IgD-negative memory B cell (primary cell): ENCODE data around the gene MYADML2. TPM values are rescaled to one million over a fixed set of nuclear protein-coding genes. Genes with fewer than 3 reads are reported as not detected.
A peak's percentile ranks its signal among the peaks of the same experiment; 100 is the strongest.

Experiments
- H3K27ac Mint-ChIP-seq, 3 donors: one replicate each; pipeline ENCODE4 v1.8.0; 2020 to 2022; ENCODE audit warnings: mild to moderate bottlenecking in 3 of 3, mixed read lengths in 3 of 3, moderate library complexity in 1 of 3
- H3K27me3 Mint-ChIP-seq: one replicate; pipeline ENCODE4 v1.8.0; 2021; ENCODE audit warnings: mixed read lengths
- H3K36me3 Mint-ChIP-seq: one replicate; pipeline ENCODE4 v1.8.0; 2020; ENCODE audit warnings: mild to moderate bottlenecking, mixed read lengths
- H3K4me1 Mint-ChIP-seq, 3 donors: one replicate each; pipeline ENCODE4 v1.8.0; 2020 to 2022; ENCODE audit warnings: mixed read lengths in 3 of 3, mild to moderate bottlenecking in 1 of 3
- H3K4me3 Mint-ChIP-seq, 4 donors: one replicate each; pipeline ENCODE4 v1.8.0; 2020 to 2022; ENCODE audit warnings: mild to moderate bottlenecking in 4 of 4, mixed read lengths in 4 of 4, moderate library complexity in 3 of 4
- H3K9me3 Mint-ChIP-seq, 3 donors: one replicate each; pipeline ENCODE4 v1.8.0; 2020 to 2021; ENCODE audit warnings: mixed read lengths in 3 of 3, mild to moderate bottlenecking in 1 of 3
- polyA plus RNA-seq: library from polyadenylated mRNA; unstranded; fragments of 300-500 nt; fragmentation: Illumina TruSeq; gene quantifications from one replicate; pipeline ENCODE4 v1.2.3, GENCODE V29; 2021

Gene MYADML2
- not detected for polyA plus RNA-seq

DNA sequence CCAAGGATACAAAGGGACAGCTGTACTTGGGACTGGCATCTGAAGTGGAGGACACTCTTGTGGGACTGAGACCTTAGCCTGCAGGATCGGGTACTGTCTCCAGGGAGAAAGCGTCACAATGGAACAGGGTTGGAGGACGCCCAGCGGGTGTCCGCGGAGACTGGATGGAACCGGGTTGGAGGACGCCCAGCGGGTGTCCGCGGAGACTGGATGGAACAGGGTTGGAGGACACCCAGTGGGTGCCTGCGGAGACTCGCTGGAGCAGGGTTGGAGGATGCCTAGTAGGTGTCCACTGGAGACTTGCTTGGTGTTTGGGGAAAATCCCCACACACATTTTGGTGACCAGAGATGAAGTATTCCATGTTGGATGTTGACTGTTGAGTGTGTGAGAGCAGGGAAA lies at the start of gene MYADML2:
TSS of gene MYADML2 (minus strand) at position 45 of the 400 bp plus-strand sequence. CDS start 5,492 bp downstream, outside the sequence.
- Mint-ChIP-seq H3K27me3 (peaks cover 11% of the 10 kb centered on the region), H3K36me3 (no peaks in the 10 kb centered on the region), H3K9me3 (no peaks in the 10 kb centered on the region), H3K4me1 (no peaks in the 10 kb centered on the region), H3K4me3 (no peak within 1 kb of the TSS), H3K27ac (no peak within 1 kb of the TSS)

DNA sequence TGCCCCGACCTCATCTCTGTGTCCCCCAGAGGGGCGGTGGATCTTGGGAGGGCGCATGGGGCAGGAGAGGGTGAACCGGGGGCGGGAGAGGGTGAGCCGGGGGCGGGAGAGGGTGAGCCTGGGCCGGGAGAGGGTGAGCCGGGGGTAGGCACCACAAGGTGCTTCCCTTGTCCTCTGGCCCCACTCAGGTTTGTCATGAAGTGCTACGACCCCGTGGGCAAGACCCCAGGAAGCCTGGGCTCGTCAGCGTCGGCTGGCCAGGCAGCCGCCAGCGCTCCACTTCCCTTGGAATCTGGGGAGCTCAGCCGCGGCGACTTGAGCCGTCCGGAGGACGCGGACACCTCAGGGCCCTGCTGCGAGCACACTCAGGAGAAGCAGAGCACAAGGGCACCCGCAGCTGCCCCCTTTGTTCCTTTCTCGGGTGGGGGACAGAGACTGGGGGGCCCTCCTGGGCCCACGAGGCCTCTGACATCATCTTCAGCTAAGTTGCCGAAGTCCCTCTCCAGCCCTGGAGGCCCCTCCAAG lies 49.3 kb upstream of the MYADML2 start:
- H3K36me3 Mint-ChIP-seq, result no peaks in the 10 kb centered on the region
- peaks cover 0 to under 1% (median 0%) of the 10 kb centered on the region in 3 donors for H3K4me1 Mint-ChIP-seq
- no peaks in the 10 kb centered on the region for H3K9me3 Mint-ChIP-seq
- no peak overlapping the region for H3K27ac Mint-ChIP-seq
- H3K27me3 Mint-ChIP-seq, result no peaks in the 10 kb centered on the region
- no peak overlapping the region for H3K4me3 Mint-ChIP-seq

GRCh38 chr17:81995463-81996231 lies 48.6 kb upstream of the MYADML2 start:
- Mint-ChIP-seq H3K27ac (no peak overlapping the region), H3K36me3 (no peaks in the 10 kb centered on the region), H3K4me1 (peaks cover 0 to 3% (median 0%) of the 10 kb centered on the region in 3 donors)

DNA sequence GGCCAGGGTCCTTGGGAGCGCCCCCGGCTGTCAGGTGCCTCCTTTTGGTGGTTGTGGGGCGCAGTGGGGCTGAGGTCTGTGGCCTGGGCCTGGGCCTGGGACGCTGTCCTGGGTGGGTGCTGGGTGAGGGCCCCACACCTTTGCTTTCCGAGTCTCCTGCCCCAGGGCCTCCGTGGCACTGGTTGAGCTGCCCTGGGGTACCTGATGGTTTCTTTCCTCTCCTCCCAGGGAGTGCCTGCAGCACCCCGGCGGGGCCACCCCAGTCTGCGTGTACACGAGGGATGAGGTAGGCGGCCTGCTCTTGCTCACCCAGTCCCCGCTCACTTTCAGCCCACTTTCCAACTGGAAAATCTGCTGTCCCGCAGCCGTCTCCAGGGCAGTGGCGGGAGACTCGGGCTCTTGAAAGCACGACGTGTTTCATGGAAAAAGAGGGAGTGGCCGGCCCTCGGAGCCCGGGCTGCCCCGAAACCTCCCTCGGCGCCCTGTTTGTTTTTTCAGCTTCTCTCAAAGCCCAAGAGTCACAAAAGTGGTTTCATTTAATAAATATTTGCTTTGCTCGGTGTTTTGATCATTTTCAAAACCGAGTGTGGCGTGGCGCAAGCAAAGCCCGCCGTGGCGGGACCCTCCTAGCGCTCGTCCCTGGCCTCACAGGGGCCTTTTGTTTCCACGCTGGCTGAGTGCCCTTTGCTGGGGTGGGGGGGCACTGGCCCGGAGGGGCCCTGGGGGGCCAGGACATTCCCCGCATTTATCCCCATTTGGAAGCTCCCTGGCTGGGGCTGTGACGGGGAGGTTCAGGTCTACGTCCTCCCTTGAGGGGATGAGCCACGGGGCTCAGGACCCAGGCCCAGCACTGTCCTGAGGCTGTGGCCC lies 47.8 kb upstream of the MYADML2 start:
- Mint-ChIP-seq H3K27ac (no peak overlapping the region), H3K4me1 (peaks cover 0 to 3% (median 0%) of the 10 kb centered on the region in 3 donors), H3K4me3 (no peak overlapping the region), H3K9me3 (no peaks in the 10 kb centered on the region), H3K36me3 (no peaks in the 10 kb centered on the region), H3K27me3 (no peaks in the 10 kb centered on the region)

More at GRCh38 chr17:81995463-81996231, 48.6 kb upstream of the MYADML2 start:
- Mint-ChIP-seq H3K9me3 (no peaks in the 10 kb centered on the region), H3K27me3 (no peaks in the 10 kb centered on the region), H3K4me3 (no peak overlapping the region)

DNA sequence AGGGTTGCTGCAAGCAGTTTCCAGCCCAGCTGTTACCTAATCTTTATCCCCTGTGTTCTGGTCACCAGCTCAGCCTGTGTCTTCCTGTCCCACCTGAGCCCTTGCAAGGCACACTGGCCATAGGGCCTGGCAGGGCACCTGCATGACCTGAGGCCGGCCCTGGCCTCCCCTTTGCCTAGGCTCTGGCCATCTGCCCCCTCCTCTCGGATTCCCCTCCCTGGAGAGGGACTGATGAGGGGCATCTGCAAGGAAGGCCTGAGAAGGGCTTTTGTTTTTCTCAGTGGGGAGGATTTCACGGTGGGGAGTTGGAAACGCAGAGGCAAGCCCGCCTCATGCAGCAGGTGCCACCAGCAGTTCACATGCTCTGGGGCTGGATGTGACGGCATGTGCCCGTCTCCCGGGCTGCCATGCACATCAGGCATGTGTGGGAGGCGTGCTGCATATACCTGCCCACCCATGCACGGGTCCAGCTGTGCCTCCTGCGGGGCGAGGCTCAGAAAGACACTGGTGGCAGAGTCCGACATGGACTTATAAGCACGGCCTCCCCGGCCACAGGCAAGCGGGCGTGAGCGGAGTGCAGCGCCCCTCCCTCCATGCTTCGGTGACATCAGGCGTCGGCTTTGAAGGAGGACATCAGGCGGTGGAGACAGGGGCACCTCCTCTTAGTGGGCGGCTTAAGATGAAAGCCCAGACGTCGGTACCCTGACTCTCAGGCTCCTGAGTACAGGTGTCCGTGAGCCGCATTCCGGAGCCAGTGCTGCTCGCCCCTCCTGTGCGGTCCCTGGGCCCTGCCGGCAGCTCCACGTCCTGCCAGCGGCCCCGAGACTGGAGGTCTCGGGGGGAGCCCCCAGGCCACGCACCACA lies 46.9 kb upstream of the MYADML2 start:
- Mint-ChIP-seq H3K9me3 (no peaks in the 10 kb centered on the region), H3K36me3 (no peaks in the 10 kb centered on the region), H3K27ac (no peak overlapping the region), H3K27me3 (no peaks in the 10 kb centered on the region), H3K4me3 (no peak overlapping the region), H3K4me1 (peaks cover 0 to 6% (median 0%) of the 10 kb centered on the region in 3 donors)

DNA sequence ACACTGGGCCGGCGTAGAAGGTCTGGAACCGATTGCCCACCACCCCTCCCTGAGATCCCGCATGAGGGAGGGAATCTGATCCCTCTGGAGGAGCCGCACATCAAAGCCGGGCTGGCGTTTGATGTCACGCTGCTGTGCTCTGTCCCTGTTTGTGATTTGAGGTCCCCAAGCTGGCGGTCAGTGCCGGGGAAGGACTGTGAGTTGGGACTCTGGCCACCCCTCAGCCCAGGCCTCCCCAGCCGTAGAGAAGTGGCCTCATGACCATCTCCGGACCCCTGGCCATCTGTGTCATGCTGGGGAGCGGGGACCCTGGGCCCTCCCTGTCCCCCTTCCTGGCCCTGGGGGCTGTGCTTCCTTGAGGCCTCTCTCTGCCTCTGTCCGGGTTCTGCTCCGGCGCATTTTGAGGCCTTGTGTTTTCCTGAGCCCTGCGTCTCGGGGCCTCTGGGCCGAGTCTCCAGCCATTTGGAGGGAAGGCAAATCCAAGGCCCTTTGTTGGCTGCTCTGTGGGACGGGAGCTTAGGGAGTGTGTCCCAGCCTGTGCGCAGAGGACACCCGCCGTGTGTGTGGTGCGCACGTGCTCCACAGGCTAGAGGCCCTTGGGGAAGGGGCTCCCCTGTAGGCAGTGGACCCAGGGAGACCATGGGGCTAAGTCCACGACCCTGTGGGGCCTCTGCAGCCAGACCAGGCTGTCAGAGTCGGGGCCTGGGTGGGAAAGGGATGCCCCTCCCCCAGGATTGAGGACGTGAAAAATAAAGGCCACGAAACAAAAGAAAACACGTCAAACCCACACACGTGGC lies 45.5 kb upstream of the MYADML2 start:
- H3K4me1 Mint-ChIP-seq, result peaks cover 0 to 7% (median 0%) of the 10 kb centered on the region in 3 donors

GRCh38 chr17:81991684-81992305 lies 44.8 kb upstream of the MYADML2 start:
- H3K27me3 Mint-ChIP-seq, result no peaks in the 10 kb centered on the region
- H3K36me3 Mint-ChIP-seq, result no peaks in the 10 kb centered on the region
- H3K4me3 Mint-ChIP-seq, result no peak overlapping the region
- no peak overlapping the region for H3K27ac Mint-ChIP-seq
- no peaks in the 10 kb centered on the region for H3K9me3 Mint-ChIP-seq
- H3K4me1 Mint-ChIP-seq, result peaks cover 0 to 7% (median 0%) of the 10 kb centered on the region in 3 donors

More for the DNA sequence above, 45.5 kb upstream of the MYADML2 start:
- Mint-ChIP-seq H3K27ac (no peak overlapping the region), H3K4me3 (no peak overlapping the region), H3K27me3 (no peaks in the 10 kb centered on the region), H3K36me3 (no peaks in the 10 kb centered on the region), H3K9me3 (no peaks in the 10 kb centered on the region)

DNA sequence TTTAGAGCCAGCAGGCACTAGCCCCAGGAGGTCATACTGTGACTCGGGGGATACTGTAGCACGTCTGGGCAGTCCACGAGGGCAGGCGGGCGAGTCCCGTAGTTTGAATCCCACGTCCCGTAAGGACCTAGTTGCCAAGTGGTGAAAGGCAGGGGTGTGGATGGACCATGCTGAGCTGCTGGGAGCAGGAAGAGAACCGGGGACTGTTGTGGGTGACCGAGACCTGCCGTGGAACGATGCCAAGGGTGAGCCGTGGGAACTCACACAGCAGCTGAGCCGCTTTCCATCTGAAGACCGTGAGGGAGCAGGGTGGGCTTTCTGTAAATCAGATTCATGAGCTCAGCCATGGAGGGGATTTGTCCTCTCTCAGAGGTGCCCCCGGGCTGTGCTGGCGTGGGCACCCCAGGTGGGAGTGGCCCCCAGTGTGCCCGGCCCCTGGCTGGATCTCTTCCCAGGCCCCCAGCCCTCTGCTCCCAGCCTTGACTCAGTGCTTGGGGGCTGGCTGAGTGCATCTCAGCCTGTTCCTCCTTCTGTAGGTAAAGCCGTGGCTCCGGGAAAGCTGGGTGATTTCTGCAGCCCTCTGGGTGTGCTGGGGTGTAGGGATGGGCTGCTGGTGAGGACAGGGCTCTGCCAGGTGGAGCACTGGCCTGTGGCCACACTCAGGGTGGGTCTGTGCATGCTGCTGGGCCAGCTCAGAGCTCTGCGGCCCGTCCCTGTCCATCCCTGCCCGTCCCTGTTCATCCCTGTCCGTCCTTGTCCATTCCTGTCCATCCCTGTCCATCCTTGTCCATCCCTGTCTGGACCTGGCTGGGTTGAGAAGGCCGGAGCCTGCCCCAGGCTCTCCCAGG lies 44.0 kb upstream of the MYADML2 start:
- Mint-ChIP-seq H3K27ac (no peak overlapping the region), H3K4me1 (peaks cover 0 to 7% (median 0%) of the 10 kb centered on the region in 3 donors), H3K36me3 (no peaks in the 10 kb centered on the region), H3K27me3 (no peaks in the 10 kb centered on the region), H3K4me3 (no peak overlapping the region), H3K9me3 (no peaks in the 10 kb centered on the region)

- Mint-ChIP-seq H3K4me1 (peaks cover 2 to 9% (median 4%) of the 10 kb centered on the region in 3 donors), H3K27ac (no peak overlapping the region), H3K9me3 (no peaks in the 10 kb centered on the region), H3K36me3 (peaks cover 3% of the 10 kb centered on the region), H3K4me3 (no peak overlapping the region), H3K27me3 (no peaks in the 10 kb centered on the region)
These were observed 40.2 kb upstream of the MYADML2 start for GRCh38 chr17:81987161-81987770.

GRCh38 chr17:81986606-81987005 lies 39.6 kb upstream of the MYADML2 start:
- no peaks in the 10 kb centered on the region for H3K27me3 Mint-ChIP-seq
- peaks cover 2 to 9% (median 4%) of the 10 kb centered on the region in 3 donors for H3K4me1 Mint-ChIP-seq
- H3K36me3 Mint-ChIP-seq, result peaks cover 3% of the 10 kb centered on the region
- H3K9me3 Mint-ChIP-seq, result no peaks in the 10 kb centered on the region
- peak overlapping the region in 1 of 3 donors; percentile 89 for H3K27ac Mint-ChIP-seq
- no peak overlapping the region for H3K4me3 Mint-ChIP-seq

DNA sequence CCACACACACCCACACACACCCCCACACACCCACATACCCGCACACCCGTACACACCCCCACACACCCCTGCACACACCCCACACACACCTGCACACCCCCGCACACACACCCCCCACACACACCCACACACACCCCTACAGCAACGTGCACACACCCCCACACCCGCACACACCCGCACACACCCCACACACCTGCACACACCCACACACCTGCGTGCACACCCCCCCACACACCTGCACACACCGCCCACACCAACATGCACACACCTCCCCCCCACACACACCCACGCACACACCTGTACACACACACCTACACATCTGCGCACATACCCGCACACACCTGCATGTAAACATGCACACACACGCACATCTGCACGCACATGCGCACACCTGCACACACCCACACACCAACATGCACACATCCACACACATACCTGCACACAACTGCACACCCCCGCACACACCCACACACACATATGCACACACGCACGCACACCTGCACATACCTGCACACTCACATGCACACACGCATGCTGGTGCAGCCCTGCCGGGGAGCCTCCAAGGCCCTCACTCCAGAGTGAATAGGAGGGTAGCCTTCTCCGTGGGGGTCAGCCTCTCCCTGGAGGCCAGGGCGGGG lies 37.9 kb upstream of the MYADML2 start:
- H3K9me3 Mint-ChIP-seq, result no peaks in the 10 kb centered on the region
- H3K27ac Mint-ChIP-seq, result no peak overlapping the region
- no peak overlapping the region for H3K4me3 Mint-ChIP-seq
- H3K27me3 Mint-ChIP-seq, result no peaks in the 10 kb centered on the region
- peaks cover 3% of the 10 kb centered on the region for H3K36me3 Mint-ChIP-seq
- peaks cover 2 to 9% (median 4%) of the 10 kb centered on the region in 3 donors for H3K4me1 Mint-ChIP-seq
